LHCN-M2 (cell line): Measurements from ENCODE around the gene FBXL15. TPM values are rescaled to one million over a fixed set of nuclear protein-coding genes. Genes with fewer than 3 reads are reported as not detected.
"Not testable (repeated sequence)": the region's sequence is repeated elsewhere in the genome, so short reads cannot be mapped to it uniquely, and the experiment has no call there.

ENCODE experiments used
- DNase-seq: peaks from one replicate; pipeline ENCODE4 v3.0.0-alpha.2; 2012; ENCODE audit warnings: low read depth
- total RNA-seq: library from RNA; depleted of rRNA; stranded (reverse); fragments of >200 nt; gene quantifications from 2 replicates; pipeline ENCODE4 v1.2.3, GENCODE V29; 2014; rRNA removed

FBXL15 gene
- total RNA-seq, 1 experiment from 2014 or later, result 15.9 TPM

- DNase-seq, result no peak
Observed at GRCh38 chr10:102453502-102453901, 32.9 kb downstream of the FBXL15 start.

- not testable (repeated sequence) for DNase-seq
Observed at GRCh38 chr10:102454662-102455487, 34.2 kb downstream of the FBXL15 start.

GRCh38 chr10:102455893-102456471, 35.3 kb downstream of the FBXL15 start:
- peak; percentile 76 for DNase-seq

- no peak for DNase-seq
Observed at GRCh38 chr10:102457591-102458150, 37.0 kb downstream of the FBXL15 start.

- no peak for DNase-seq
Observed at GRCh38 chr10:102458656-102459055, 38.0 kb downstream of the FBXL15 start.

GRCh38 chr10:102460836-102461186, 40.2 kb downstream of the FBXL15 start:
- DNase-seq, result no peak

GRCh38 chr10:102461187-102462054, 40.8 kb downstream of the FBXL15 start:
- peak; percentile 72 for DNase-seq

- no peak for DNase-seq
Observed at GRCh38 chr10:102462512-102463054, 41.9 kb downstream of the FBXL15 start.

GRCh38 chr10:102463983-102464382, 43.3 kb downstream of the FBXL15 start:
- DNase-seq, result no peak

- no peak for DNase-seq
Observed at GRCh38 chr10:102465466-102465865, 44.8 kb downstream of the FBXL15 start.

GRCh38 chr10:102467318-102467717, 46.7 kb downstream of the FBXL15 start:
- no peak for DNase-seq

- DNase-seq, result no peak
Observed at GRCh38 chr10:102467971-102468438, 47.4 kb downstream of the FBXL15 start.

GRCh38 chr10:102468683-102469082, 48.0 kb downstream of the FBXL15 start:
- DNase-seq, result peak; percentile 71

- DNase-seq, result no peak
Observed at GRCh38 chr10:102470579-102471546, 50.2 kb downstream of the FBXL15 start.

Other genes with a start within 250 kb of the FBXL15 start
- 4.9 and 6.4 TPM in 2 replicates for gene ELOVL3, start 194.5 kb upstream of the FBXL15 start, total RNA-seq
- 6.5 and 6.9 TPM in 2 replicates for gene PITX3, start 179.3 kb upstream of the FBXL15 start, total RNA-seq
- gene GBF1, start 175.3 kb upstream of the FBXL15 start, total RNA-seq, result 43.9 and 45.1 TPM in 2 replicates
- gene NFKB2, start 25.1 kb upstream of the FBXL15 start, total RNA-seq, result 15.8 and 16.6 TPM in 2 replicates
- 0.46 TPM in 1 of 2 replicates, not detected in the other for gene PSD, start 2.1 kb upstream of the FBXL15 start, total RNA-seq
- gene CUEDC2, start 11.7 kb downstream of the FBXL15 start, total RNA-seq, result 89.3 and 91.4 TPM in 2 replicates
- gene C10orf95, start 30.7 kb downstream of the FBXL15 start, total RNA-seq, result 0.06 TPM in 1 of 2 replicates, not detected in the other
- 139 and 159 TPM in 2 replicates for gene ACTR1A, start 81.9 kb downstream of the FBXL15 start, total RNA-seq
- 4.0 and 4.3 TPM in 2 replicates for gene SUFU, start 83.1 kb downstream of the FBXL15 start, total RNA-seq
- 135 and 136 TPM in 2 replicates for gene TRIM8, start 223.6 kb downstream of the FBXL15 start, total RNA-seq